ENCODE measurements around the gene GOLGA6C. TPM values are rescaled to one million over a fixed set of nuclear protein-coding genes. Genes with fewer than 3 reads are reported as not detected.
"Not testable (repeated sequence)": the region's sequence is repeated elsewhere in the genome, so short reads cannot be mapped to it uniquely, and the experiment has no call there.

The GOLGA6C gene
- polyA plus RNA-seq, 1 donor from 2014 or later, result not detected

DNA sequence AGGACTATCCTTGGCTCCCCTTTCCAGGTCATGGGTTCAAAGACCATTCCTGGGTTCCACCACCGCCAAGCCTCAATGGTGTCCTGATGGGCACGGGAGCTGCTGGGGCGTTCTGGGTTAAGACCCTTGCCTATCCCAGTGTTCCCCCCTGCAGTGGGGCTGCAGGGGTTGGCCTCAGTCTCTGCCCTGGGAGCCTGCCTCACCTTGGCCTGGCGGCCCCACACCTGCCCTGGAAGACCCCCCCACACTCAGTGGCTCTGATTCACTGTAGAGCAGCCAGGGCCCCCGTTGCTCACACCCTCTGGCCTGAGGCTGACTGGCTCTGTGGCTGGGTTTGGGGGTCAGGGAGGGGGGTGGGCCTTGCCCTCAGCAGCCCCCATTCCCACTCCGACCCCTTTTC lies 34.4 kb upstream of the GOLGA6C start:
- H3K4me3 Mint-ChIP-seq, result no peak overlapping the region
- peaks cover 3% of the 10 kb centered on the region for H3K27me3 Mint-ChIP-seq
- peaks cover 6 to 10% (median 7%) of the 10 kb centered on the region in 3 donors for H3K4me1 Mint-ChIP-seq
- no peak overlapping the region for H3K27ac Mint-ChIP-seq
- H3K36me3 Mint-ChIP-seq, result peaks cover 3% of the 10 kb centered on the region
- no peaks in the 10 kb centered on the region for H3K9me3 Mint-ChIP-seq

DNA sequence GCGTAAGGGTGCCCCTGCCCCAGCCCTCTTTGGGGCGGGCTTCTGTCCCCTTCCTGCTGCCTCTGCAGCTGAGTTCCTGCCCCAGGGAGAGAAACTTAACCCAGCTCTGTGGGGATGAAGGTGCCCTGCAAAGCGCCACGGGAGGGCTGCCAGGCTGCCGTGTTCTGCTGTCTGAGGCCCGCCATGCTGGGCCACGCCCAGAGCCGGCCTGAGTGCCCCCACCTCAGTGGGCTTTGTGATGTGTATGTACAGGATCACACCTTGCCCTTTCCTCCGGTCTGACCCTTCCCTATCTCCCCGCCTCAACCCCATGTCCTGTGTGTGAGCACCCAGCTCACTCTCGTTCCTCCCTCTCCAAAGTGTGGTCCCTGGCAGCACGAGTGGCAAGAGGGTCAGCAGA lies 33.9 kb upstream of the GOLGA6C start:
- no peak overlapping the region for H3K4me3 Mint-ChIP-seq
- no peak overlapping the region for H3K27ac Mint-ChIP-seq
- H3K36me3 Mint-ChIP-seq, result peaks cover 2% of the 10 kb centered on the region
- no peaks in the 10 kb centered on the region for H3K9me3 Mint-ChIP-seq
- H3K4me1 Mint-ChIP-seq, result peaks cover 3 to 7% (median 5%) of the 10 kb centered on the region in 3 donors
- peaks cover 3% of the 10 kb centered on the region for H3K27me3 Mint-ChIP-seq

DNA sequence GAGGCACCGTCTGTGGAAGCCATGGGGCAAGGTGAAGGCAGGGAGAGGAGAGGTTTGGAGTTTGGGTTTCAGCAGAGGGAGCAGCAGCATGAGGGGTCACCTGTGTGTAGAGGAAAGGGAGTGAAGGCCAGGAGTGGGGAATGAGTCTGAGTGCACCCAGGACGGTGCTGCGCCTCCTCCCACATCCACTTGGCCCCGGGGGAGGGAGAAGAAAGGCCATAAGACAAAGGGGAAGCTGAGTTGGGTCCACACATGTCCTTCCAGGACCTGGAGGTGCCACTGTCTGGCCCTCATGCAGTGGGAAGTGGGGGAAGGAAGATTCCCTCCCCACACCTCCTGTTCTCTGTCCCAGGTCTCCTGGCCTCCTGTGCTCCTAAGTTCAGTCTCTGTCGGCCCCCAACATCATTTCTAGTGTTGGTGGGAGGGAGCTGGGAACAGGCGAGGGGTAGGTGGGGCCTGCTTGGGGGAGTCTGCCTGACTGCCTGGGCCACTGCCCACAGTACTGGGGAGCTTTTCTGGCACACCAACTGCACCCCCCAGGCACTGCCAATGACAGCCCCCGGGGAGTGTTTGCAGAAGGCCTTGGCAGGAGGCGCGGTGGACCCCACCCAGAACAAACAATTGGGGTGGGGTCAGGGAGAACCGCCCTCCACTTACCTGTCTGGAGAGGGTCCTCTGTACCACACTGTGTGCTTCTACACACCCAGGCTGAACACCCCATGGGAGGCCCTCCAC lies 32.9 kb upstream of the GOLGA6C start:
- Mint-ChIP-seq H3K27ac (peak overlapping the region in 1 of 3 donors; percentile 83), H3K4me3 (peak overlapping the region in 1 of 4 donors; percentile 60)
- not testable (repeated sequence) for H3K9me3 Mint-ChIP-seq, H3K4me1 Mint-ChIP-seq, H3K36me3 Mint-ChIP-seq, H3K27me3 Mint-ChIP-seq

- Mint-ChIP-seq H3K4me3 (no peak overlapping the region), H3K27ac (no peak overlapping the region), H3K36me3 (no peaks in the 10 kb centered on the region)
Measured at GRCh38 chr15:75225951-75226732, 32.0 kb upstream of the GOLGA6C start.

DNA sequence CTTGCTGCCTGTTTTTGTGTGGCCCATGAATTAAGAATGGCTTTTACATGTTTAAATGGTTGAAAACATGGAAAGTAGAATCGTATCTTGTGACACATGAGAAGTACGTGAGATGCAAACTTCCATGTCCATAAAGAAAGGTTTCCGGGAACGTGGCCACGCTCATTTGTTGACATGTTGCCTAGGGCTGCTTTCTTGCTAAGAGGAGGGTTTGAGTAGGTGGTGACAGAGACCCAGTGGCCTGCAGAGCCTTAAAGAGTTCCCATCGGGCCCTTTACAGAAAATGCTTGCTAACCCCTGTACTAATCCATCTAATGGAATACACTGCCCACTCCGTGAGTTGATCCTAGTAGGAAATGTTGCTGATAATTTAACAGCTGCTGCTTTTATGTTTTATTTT lies 31.0 kb upstream of the GOLGA6C start:
- not testable (repeated sequence) for H3K4me3 Mint-ChIP-seq, H3K36me3 Mint-ChIP-seq, H3K27me3 Mint-ChIP-seq, H3K4me1 Mint-ChIP-seq, H3K27ac Mint-ChIP-seq, H3K9me3 Mint-ChIP-seq

More at GRCh38 chr15:75225951-75226732, 32.0 kb upstream of the GOLGA6C start:
- H3K4me1 Mint-ChIP-seq, result no peaks in the 10 kb centered on the region
- H3K27me3 Mint-ChIP-seq, result peaks cover 5% of the 10 kb centered on the region
- no peaks in the 10 kb centered on the region for H3K9me3 Mint-ChIP-seq

GRCh38 chr15:75227663-75228280 lies 30.4 kb upstream of the GOLGA6C start:
- Mint-ChIP-seq H3K27ac (no peak overlapping the region), H3K4me1 (no peaks in the 10 kb centered on the region), H3K27me3 (peaks cover 7% of the 10 kb centered on the region), H3K36me3 (no peaks in the 10 kb centered on the region), H3K9me3 (no peaks in the 10 kb centered on the region), H3K4me3 (no peak overlapping the region)

DNA sequence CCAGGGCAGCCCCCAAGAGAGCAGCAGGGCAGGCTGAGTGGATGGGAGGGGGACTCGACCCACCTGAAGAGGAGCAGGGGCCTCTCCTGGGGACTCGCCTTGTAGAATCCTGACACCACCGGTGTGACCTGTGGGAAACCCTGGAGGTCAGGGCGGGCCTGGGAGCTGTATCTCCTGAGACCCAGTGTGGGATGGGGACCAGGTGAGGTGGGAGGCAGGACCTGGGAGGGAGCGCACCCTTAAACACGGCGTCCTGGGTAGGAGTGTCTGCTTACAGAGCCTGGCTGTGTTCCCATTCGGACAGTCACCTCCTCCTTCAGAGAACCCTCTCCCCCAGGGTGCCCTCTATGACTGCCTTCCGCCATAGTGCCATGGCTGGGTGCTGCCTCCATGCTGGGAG lies 29.3 kb upstream of the GOLGA6C start:
- H3K27me3 Mint-ChIP-seq, result peaks cover 13% of the 10 kb centered on the region
- no peak overlapping the region for H3K27ac Mint-ChIP-seq

GRCh38 chr15:75229191-75230015 lies 28.7 kb upstream of the GOLGA6C start:
- no peak overlapping the region for H3K27ac Mint-ChIP-seq
- H3K4me3 Mint-ChIP-seq, result no peak overlapping the region
- H3K9me3 Mint-ChIP-seq, result no peaks in the 10 kb centered on the region
- H3K36me3 Mint-ChIP-seq, result no peaks in the 10 kb centered on the region
- H3K27me3 Mint-ChIP-seq, result peaks cover 15% of the 10 kb centered on the region
- no peaks in the 10 kb centered on the region for H3K4me1 Mint-ChIP-seq

More for the DNA sequence above, 29.3 kb upstream of the GOLGA6C start:
- Mint-ChIP-seq H3K36me3 (no peaks in the 10 kb centered on the region), H3K4me3 (no peak overlapping the region), H3K4me1 (no peaks in the 10 kb centered on the region), H3K9me3 (no peaks in the 10 kb centered on the region)

DNA sequence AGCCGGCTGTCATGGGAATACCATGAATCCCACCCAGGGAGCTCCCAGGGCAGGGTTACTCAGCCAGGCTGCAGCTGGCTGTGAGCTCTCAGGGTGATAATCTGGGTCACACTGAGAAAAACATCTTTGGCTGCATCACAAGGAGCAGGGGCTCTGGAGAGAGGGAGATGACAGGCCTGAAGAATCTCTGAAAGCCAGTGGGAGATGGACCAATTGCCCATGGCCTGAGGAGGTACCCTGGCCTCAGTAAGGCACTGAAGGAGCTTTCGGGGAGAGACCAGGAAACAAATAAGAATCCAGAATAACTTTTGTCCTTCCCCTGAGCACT lies 28.2 kb upstream of the GOLGA6C start:
- no peaks in the 10 kb centered on the region for H3K36me3 Mint-ChIP-seq
- no peaks in the 10 kb centered on the region for H3K9me3 Mint-ChIP-seq
- peaks cover 0 to under 1% (median 0%) of the 10 kb centered on the region in 3 donors for H3K4me1 Mint-ChIP-seq
- no peak overlapping the region for H3K4me3 Mint-ChIP-seq
- H3K27me3 Mint-ChIP-seq, result peaks cover 17% of the 10 kb centered on the region
- no peak overlapping the region for H3K27ac Mint-ChIP-seq

DNA sequence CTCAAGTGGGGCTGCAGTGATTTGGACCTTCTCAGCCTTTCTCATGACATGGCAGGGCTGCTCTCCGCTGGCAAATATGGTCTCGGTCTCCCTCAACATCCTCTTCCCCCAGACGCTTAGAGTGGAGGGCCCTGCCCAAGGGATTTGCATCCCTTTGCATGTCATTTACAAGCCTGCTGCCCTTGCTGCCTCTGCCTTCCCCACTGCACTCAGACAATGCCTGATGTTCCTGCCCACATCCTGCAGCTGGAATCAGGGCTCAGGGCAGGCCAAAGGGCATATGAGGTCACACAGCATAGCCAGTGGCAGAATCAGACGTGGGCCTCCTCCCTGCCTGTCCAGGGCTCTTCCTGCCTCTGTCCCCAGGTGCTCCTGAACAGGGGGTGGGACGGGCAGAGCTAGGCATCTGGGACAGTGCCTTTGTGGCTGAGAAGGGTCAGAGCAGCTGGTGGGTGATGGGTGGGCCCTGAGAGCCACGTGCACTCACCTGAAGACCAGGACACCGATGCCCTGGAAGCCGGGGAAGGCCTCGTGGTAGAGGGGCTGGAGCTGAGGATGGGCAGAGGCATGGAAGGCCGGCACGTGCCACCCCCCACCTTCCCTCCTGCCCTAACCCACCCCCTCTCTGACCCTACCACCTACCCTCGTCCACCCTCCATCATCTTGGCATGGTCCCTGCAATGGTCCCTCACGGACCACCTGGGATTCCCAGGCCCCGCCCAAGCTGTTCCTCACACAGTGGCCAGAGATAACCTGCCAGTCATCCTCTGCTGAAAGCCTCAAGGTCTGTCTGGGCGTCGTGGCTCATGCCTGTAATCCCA lies 27.4 kb upstream of the GOLGA6C start:
- peaks cover 0 to 1% (median 0%) of the 10 kb centered on the region in 3 donors for H3K4me1 Mint-ChIP-seq
- no peak overlapping the region for H3K27ac Mint-ChIP-seq
- peaks cover 19% of the 10 kb centered on the region for H3K27me3 Mint-ChIP-seq
- H3K9me3 Mint-ChIP-seq, result no peaks in the 10 kb centered on the region
- no peak overlapping the region for H3K4me3 Mint-ChIP-seq
- no peaks in the 10 kb centered on the region for H3K36me3 Mint-ChIP-seq

DNA sequence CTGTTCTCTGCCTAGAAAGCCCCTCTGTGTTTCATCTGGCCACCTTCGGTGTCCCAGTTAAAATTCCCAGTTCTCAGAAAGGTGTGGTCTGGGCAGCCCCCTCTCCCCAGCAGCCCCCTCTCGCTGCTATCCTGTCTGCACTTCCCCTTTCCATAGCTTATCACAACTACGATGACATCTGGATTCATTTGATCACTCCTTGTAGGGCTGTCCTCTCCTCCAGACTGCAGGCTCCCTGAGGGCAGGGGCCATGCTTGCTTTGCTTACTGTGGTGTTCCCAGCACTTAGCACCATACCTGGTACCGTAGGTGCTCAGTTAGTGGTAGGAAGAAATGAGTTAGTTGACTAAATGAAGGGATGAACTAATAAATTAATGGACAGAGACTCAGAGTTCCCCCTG lies 26.3 kb upstream of the GOLGA6C start:
- Mint-ChIP-seq H3K36me3 (no peaks in the 10 kb centered on the region), H3K27me3 (peaks cover 19% of the 10 kb centered on the region), H3K9me3 (no peaks in the 10 kb centered on the region), H3K4me1 (peaks cover 0 to 1% (median 0%) of the 10 kb centered on the region in 3 donors), H3K4me3 (peak overlapping the region in 1 of 4 donors; percentile 34), H3K27ac (no peak overlapping the region)

GRCh38 chr15:75232252-75232813 lies 25.8 kb upstream of the GOLGA6C start:
- Mint-ChIP-seq H3K9me3 (no peaks in the 10 kb centered on the region), H3K36me3 (no peaks in the 10 kb centered on the region), H3K27me3 (peaks cover 19% of the 10 kb centered on the region), H3K4me3 (no peak overlapping the region), H3K4me1 (peaks cover 0 to 1% (median 0%) of the 10 kb centered on the region in 3 donors), H3K27ac (no peak overlapping the region)

DNA sequence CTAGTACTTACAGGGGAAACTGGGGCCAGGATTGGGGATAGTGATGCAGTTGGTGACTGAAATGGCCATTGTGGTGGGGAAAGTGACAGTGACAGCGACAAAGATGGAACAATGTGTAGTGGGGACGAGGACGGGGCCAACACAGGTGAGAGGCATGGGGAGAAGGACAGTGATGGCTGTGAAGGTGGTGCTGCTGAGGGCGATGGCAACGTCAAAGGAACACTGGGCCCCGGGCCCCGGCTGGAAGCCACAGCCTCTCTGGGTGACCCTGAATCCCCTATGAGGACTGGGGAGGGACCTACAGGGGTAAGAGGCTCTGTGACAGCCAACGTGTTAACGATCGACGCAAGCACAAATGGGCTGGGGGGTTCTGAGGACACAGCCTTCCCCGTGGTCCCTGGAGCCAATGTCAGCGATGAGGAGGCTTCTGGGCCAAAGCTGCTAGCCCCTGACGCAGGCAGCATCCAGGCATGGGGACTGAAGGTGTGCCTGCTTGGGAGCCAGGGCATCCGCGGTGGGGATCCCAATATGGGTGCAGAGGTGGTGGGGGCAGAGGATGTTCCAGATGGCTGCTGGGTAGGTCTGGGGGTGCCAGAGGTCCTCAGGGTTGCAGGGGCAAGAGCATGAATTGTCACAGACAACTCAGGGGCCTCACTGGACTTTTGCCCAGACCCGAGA lies 25.2 kb upstream of the GOLGA6C start:
- H3K4me3 Mint-ChIP-seq, result no peak overlapping the region
- H3K4me1 Mint-ChIP-seq, result peaks cover 0 to 1% (median 0%) of the 10 kb centered on the region in 3 donors
- H3K27ac Mint-ChIP-seq, result no peak overlapping the region
- no peaks in the 10 kb centered on the region for H3K9me3 Mint-ChIP-seq
- H3K36me3 Mint-ChIP-seq, result no peaks in the 10 kb centered on the region
- peaks cover 19% of the 10 kb centered on the region for H3K27me3 Mint-ChIP-seq

Measured in IgD-negative memory B cell (primary cell).